Measurements from ENCODE around the gene SHROOM3.
A peak's percentile ranks its signal among the peaks of the same experiment; 100 is the strongest.

Gene SHROOM3

GRCh38 chr4:76663824-76664223 is 228.8 kb downstream of the SHROOM3 start:
- no peak for DNase-seq (ENCODE audit: low spot score)

DNA sequence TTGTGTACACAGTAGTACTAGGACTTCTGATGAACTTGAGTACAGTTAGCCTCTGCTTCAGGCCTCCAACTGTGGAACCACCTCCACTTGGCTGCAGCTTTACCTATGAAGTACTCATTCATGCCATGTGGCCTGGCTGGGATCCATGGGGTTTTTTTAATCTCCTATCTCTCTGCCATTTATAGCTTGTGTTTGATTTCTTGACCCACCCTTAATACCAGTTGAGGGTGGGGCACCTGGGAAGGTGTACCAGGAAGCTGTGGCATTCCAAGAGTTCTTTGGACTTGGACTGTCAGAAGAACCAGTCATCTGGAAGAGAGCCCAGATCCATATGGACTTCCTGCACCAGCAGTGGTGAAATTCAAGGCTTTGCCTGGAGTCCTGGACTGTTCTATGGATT is 230.1 kb downstream of the SHROOM3 start:
- DNase-seq (ENCODE audit: low spot score) = peak; percentile 92

- DNase-seq (ENCODE audit: low spot score) = no peak
These were observed 230.7 kb downstream of the SHROOM3 start for GRCh38 chr4:76665721-76666120.

DNA sequence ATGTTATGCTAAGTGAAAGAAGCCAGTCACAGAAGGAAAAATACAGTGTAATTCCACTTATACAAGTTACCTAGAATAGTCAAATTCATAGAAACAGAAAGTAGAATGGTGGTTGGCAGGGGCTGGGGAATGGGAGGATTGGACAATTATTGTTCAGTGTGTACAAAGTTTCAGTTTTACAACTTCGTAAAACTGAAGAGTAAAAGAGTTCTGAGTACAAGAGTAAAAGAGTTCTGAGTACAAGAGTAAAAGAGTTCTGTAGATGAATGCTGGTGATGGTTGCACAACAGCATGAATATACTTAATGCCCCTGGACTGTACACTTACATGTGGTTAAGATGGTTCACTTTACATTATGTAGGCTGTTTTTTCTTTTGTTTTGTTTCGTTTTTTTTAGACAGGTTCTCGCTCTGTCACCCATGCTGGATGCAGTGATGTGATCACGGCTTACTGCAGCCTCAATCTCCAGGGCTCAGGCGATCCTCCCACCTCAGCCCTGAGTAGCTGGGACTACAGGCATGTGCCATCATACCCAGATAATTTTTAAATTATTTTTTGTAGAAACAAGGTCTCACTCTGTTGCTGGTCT is 232.0 kb downstream of the SHROOM3 start:
- DNase-seq (ENCODE audit: low spot score) = no peak

GRCh38 chr4:76670631-76671030 is 235.6 kb downstream of the SHROOM3 start:
- no peak for DNase-seq (ENCODE audit: low spot score)

DNA sequence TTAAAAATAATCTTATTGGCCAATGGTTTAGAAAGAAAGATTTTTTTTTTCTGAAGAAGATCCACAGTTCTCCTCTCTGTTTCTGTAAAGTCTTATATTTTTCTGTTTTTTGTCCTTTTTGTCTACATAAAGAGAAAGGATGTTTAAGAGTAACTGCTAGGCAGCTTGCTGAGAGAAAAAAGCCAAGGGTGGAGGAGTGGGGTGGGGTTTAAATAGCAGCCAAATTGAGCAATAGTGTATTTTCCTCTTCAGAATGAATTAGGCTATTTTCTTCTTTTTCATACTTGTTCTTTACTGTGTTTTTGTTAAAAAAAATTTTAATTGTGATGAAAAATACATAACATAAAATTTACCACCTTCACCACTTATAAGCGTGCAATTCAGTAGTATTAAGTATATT is 238.3 kb downstream of the SHROOM3 start:
- DNase-seq (ENCODE audit: low spot score) = no peak

GRCh38 chr4:76674983-76675382 is 240.0 kb downstream of the SHROOM3 start:
- peak; percentile 43 for DNase-seq (ENCODE audit: low spot score)

DNA sequence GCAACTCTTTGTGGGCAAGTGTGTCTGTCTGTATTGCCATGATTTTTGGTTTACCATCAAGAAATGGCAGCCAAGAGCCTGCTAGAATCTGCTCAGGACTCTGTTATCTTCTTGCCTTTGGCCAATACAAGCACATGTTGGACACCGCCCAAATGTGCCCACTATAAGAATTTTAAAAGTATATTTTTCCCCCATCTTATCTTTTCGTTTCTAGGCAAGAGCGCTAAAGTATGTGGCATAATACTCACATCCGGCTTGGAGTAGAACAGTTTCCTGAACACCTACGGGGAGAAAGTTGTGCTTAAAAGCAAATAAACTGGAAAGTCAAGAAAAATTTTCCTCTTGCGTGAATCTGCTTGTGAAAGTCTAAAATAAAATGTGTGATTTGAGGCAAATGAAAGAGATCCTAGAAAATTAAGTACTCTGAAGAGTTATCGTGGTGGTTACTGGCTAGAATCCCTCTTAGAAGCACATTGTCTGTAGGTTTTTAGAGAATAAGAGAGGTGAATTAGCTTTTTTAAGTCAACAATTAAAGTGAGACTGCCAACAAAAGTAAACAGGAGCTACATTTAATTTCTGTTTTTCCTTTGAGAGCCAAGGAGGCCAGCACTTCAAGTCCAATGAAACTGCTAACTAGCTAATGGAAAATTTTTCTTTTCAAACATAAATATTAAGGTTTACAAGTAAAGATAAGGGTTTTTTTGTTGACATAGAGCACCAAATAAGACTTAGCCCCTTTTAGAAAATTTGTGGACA is 242.7 kb downstream of the SHROOM3 start:
- DNase-seq (ENCODE audit: low spot score) = no peak

- DNase-seq (ENCODE audit: low spot score) = no peak
These were observed 244.7 kb downstream of the SHROOM3 start for GRCh38 chr4:76679691-76680090.

DNA sequence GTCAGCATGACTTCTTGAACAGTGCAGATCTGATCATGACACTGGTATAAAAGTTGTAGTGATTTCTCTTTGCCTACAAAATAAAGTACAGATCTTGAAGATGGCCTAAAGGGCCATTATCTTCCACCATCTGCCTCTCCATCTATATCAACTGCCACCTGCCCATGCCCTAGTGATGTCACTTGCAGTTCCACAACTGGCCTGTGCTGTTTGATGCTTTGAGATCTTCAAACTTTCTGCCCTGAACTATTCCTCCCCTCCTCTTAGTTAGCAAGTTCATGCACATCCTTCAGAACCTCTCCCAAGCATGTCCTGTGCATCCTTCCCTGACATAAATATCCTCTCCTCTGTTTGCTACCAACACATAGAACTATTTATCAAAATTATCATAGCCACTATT is 245.9 kb downstream of the SHROOM3 start:
- no peak for DNase-seq (ENCODE audit: low spot score)

DNA sequence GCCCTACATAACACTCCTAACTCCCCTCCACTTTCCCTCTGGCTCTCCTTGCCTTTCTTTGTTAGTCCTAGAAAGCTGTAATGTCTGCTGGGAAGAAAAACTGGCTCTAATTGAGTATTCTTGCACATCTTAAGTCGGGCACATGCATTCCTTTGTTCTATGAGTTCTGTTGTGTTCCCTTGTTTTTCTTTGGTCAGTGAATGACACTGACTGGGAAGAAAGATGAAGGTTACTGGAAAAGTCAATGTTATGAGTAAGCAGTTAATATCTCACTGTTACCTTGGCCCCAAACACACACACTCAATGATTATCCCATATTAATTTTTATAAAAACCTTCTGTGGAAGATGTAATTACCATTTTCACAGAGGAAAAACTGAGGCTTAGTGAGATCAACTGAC is 247.0 kb downstream of the SHROOM3 start:
- DNase-seq (ENCODE audit: low spot score) = no peak

GRCh38 chr4:76683144-76683543 is 248.1 kb downstream of the SHROOM3 start:
- DNase-seq (ENCODE audit: low spot score) = no peak

DNA sequence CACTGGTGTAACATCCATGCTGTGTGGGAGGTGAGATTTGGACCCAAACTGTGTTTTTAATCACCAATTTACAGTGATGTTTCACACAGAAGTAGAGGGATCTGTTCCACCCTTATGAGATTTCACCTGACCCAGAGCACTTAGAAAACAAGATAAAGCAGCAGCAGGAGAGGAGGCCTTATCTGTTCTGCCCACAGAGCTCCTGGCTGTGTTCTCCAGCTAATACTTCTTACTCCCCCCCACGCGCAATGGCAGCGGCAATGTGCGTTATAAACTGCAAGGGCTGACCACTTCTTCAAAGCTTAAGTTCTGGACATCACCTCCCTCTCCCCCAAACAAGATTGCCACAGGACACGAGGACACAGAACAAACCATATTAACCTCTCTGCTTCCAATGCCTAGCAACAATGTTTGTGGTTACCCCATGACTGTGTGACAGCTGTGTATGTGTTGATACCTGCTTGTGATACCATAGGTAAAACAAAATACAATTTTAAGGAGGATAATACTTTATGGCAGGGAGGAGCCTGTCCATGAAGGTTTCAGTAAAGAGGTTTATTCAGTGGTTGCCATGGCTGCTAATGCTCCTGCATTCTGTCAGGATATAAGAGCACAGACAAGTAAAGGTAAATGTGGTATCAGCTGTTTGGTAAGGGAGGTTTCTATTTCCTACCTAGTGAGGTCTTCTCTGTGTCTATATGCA is 252.9 kb downstream of the SHROOM3 start:
- peak; percentile 38 for DNase-seq (ENCODE audit: low spot score)

GRCh38 chr4:76688619-76689144 is 253.7 kb downstream of the SHROOM3 start:
- peak; percentile 37 for DNase-seq (ENCODE audit: low spot score)

- DNase-seq (ENCODE audit: low spot score) = peak; percentile 75
These were observed 254.3 kb downstream of the SHROOM3 start for GRCh38 chr4:76689145-76689817.

DNA sequence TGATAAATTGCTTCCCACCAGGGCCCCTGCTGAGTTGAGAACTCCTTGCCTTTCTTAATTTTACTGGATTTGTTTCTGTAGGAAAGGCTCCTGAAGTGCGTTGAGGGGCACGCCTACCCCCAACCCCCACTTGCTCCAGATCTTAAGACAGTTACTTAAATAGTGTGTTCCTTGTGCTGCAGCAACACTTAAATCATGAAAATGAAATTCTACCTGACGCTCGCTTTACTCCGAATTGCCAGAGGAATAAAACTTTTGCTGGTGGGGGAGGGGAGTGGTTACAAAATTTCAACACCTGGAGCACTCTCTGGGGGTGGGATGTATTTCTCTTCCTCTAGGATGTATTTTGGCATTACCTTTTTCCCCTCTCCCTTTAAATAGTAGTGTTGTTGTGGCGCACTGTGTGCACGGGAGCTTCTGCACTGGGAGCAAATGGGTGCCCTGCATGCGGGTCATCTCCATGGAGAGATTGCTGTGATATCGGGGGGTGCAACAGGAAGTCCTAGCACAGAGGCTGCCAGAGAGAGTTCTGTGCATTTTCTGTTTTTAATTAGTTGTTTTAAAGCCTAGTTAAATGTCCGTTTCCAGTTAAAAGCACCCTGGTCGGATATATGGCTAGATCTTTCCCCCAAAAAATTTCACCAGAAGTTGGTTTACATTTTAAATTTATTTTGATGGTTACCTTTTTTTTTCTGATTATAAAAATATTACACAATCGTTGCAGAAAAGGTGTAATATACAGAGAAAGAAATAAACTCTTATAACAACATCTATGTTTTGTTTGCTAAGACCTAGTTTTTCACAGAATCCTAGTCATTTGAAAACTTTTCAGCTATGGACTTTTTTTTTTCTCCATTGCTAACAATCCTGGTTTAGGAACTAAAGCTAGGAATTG is 255.2 kb downstream of the SHROOM3 start:
- peak; percentile 36 for DNase-seq (ENCODE audit: low spot score)

GRCh38 chr4:76690906-76691275 is 255.9 kb downstream of the SHROOM3 start:
- DNase-seq (ENCODE audit: low spot score) = no peak

- DNase-seq (ENCODE audit: low spot score) = no peak
These were observed 257.0 kb downstream of the SHROOM3 start for GRCh38 chr4:76691807-76692582.

GRCh38 chr4:76692761-76693160 is 257.7 kb downstream of the SHROOM3 start:
- DNase-seq (ENCODE audit: low spot score) = no peak

DNA sequence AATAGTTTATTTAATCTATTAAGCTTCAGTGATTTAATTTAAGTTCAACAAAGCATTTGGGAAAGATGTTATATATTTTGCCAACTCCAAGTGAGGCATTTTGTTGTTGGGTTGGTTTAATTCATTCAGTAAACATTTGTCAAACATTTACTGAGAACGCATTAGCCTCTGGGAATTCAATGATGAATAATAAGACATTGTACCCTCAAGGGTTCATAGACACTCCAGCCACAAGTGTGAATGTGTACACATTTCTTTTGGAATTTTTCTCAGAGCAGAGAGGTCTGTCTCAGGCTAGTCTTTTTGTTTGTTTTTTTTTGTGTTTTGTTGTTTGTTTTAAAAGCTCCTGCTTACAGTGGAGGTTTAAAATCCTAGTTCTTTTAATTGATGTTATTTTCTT is 259.0 kb downstream of the SHROOM3 start:
- DNase-seq (ENCODE audit: low spot score) = no peak

DNA sequence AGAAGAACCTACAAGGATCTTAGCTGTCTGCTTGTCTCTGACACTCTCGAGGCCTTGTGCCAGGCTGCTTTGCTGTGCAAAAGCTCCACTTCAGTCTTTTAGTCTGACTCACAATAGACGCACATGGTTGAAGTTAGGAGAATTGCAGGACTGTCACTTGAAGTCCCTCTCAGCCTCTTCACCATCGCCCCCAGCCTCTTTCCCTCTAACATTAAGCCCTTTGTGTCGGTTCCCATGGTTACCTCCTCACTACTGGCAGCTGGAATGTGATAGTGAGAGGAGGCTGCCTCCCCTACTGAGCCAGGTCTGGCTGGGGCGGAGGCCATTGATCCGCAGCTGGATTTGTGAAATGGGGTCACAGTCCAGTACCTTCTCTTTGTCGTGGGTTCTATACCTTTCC is 261.1 kb downstream of the SHROOM3 start:
- DNase-seq (ENCODE audit: low spot score) = no peak
